Measurements from ENCODE around the gene SPTLC1.

GRCh38 chr9:92138157-92138959, 23.1 kb upstream of the SPTLC1 start:
- no peak for TF ChIP-seq BHLHE40 (IDR thresholded peaks at IDR 0.05; ENCODE audit: low read depth, low read length)
- TF ChIP-seq CTCF (IDR thresholded peaks at IDR 0.05), result peak; percentile 82
- TF ChIP-seq JUNB (IDR thresholded peaks at IDR 0.05), result no peak
- no peak for TF ChIP-seq POLR2A (IDR thresholded peaks at IDR 0.05; ENCODE audit: low read length)
- TF ChIP-seq HMGXB4 (CRISPR knock-in tag; IDR thresholded peaks at IDR 0.05; ENCODE audit: borderline replicate concordance), result no peak
- TF ChIP-seq NR3C1 (IDR thresholded peaks at IDR 0.05), result no peak
- no peak for TF ChIP-seq MAX (IDR thresholded peaks at IDR 0.05)
- TF ChIP-seq, protein P1, sequence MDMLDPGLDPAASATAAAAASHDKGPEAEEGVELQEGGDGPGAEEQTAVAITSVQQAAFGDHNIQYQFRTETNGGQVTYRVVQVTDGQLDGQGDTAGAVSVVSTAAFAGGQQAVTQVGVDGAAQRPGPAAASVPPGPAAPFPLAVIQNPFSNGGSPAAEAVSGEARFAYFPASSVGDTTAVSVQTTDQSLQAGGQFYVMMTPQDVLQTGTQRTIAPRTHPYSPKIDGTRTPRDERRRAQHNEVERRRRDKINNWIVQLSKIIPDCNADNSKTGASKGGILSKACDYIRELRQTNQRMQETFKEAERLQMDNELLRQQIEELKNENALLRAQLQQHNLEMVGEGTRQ (IDR thresholded peaks at IDR 0.05), result no peak
- TF ChIP-seq KDM1A (IDR thresholded peaks at IDR 0.05; ENCODE audit: low read depth), result no peak
- no peak for TF ChIP-seq TFCP2L1 (CRISPR knock-in tag; IDR thresholded peaks at IDR 0.05)
- no peak for TF ChIP-seq CBX8 (IDR thresholded peaks at IDR 0.05)
- TF ChIP-seq REST (IDR thresholded peaks at IDR 0.05), result no peak
- TF ChIP-seq CHD2 (IDR thresholded peaks at IDR 0.05; ENCODE audit: low read length, partially characterized antibody), result no peak
- no peak for TF ChIP-seq ZFP36 (IDR thresholded peaks at IDR 0.05; ENCODE audit: borderline replicate concordance, partially characterized antibody)
